HG03095 (cell line): ENCODE results near the gene PHYKPL.

Experiments used
- ATAC-seq: cut with Tn5 transposase; IDR thresholded peaks from one replicate; pipeline ENCODE4 v1.9.1; 2021; ENCODE audit warnings: moderate library complexity; ENCODE audit not compliant: unreplicated experiment

The PHYKPL gene

DNA sequence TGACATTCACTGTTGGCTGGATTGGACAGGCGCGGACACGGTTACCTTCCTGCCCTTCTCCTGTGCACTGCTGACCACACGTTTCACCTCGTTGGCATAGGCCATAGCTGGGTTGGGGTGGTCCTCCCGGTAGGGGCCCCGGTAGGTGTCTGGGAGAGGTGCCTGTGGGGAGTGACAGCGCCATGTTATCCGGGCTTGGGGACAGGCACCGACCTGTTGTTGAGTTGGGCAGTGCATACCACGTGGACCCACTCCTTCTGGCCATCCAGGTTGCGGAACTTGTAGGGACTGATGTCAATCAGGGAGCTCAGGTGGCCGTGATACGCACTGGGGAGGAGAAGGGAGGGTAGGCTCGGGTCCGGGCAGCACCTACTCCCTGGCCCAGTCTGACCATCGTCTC, 8.2 kb downstream of the PHYKPL start:
- no peak for ATAC-seq

DNA sequence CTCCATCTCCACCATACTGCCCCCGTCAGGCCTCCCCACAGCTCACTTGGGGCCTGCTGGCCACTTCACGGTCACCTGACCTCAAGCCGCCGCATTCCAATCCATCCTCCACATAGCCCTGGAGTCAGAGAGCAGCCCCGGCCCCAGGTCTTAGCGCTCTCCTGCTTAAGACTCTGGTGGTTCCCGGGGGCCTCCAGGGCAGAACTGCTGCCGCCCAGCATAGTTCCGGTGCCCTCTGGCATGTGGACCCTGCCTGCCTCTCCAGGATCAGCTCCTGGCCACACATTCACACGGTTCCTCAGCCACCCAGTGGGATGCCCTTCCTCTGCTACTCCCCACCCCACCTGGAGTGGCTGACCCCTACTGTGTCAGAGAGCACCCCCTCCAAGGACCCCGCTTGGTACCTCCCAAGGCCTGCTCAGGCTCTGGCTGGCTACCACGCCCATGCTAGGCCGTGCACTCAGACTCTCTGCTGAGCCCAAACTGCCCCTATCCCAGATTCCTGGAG, 8.7 kb downstream of the PHYKPL start:
- ATAC-seq: no peak

DNA sequence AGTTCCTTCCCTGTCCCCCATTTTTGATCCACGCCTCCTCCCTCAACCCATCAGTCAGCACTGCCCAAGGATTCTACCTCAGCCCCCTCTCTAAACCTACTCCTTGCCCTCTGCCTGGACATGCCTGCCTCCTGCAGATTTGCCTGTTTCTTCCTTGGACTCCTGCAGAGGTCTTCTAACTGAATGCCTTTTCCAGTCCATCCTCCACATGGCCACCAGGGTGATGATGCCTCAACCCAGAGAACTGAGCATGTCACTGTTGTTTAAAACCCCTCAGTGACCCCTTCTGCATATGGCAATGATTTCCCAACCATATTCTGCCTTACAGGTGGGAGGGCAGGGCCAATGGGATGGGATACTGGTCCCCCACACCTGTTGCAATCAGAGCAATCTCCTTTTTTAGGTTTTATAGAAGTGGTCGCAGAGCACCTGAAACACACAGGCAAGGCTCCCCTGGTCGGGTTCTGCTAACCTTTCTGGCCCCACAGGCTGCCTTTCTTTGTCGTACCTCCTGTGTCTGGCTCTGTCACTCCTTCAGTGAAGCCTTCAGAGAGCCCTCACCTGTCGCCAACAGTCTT, 9.3 kb downstream of the PHYKPL start:
- no peak for ATAC-seq

DNA sequence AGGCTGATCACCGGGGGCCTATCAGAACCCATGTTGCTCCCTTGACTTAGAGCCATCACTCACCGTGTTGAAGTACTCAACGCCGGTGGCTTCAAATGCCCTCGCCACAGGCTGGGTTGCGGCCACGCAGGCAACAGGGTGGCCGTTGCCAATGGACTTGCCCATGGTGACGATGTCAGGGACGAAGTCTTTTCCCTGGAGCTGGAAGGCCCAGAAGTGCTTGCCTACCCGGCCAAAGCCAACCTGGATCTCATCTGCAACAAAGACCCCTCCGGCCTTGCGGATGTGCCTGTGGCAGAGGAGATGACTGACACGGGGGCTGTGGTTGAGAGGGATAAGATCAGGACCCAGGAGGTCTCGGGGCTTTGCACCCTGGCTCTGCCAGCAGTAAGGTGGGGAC, 10.3 kb downstream of the PHYKPL start:
- ATAC-seq: no peak

DNA sequence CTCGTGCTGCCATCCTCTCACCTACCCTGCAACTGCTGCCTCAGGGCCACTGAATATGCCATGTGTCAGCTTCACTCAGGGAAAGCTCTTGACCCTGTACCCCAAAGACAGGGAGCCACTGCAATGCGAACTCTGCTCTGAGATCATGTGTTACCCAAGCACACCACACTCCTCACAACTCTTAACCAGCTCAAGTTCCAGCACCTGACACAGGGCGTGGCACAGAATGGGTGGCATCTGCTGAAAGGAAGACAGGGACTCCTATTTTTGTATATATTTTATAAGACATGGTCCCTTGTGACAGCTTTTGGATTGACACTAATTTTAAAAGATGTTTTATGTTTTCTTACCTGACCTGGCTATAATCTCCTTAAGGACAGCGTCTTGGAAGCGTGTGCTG, 10.7 kb downstream of the PHYKPL start:
- ATAC-seq: no peak

DNA sequence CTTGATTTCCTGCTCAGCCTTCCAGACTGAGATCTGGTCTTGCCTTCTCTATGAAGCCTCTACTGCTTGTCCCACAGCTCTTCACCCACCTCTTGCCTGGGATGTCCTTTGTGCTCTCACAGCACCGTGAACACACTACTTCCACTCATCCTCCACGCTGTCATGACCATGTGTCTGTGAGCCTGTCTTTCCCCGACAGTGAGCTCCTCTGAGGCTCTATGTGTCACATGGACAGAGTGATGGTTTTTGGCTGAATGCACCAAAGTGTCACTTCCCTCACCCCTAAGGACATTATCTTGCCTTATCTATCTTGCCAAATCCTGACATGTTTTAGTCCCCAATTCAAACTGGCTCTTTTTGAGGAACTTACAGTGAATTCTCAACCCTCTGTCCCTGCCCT, 11.3 kb downstream of the PHYKPL start:
- no peak for ATAC-seq

DNA sequence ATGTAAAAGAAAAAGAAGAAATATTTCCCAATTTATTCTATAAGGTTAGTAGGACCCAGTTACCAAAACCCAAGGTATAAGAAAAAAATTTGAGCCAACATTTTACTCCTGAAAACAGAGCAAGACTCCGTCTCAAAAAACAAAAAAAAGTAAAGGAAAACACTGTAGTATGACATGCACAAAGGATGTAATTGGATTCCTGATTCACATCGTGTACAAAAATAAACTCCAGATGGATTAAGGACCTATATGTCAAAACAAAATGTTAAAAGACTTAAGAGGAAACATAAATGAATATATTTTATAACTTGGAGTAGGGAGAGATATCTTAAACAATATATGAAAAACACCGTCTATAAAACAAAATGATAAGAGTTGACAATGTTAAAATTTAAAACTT, 13.8 kb downstream of the PHYKPL start:
- no peak for ATAC-seq

DNA sequence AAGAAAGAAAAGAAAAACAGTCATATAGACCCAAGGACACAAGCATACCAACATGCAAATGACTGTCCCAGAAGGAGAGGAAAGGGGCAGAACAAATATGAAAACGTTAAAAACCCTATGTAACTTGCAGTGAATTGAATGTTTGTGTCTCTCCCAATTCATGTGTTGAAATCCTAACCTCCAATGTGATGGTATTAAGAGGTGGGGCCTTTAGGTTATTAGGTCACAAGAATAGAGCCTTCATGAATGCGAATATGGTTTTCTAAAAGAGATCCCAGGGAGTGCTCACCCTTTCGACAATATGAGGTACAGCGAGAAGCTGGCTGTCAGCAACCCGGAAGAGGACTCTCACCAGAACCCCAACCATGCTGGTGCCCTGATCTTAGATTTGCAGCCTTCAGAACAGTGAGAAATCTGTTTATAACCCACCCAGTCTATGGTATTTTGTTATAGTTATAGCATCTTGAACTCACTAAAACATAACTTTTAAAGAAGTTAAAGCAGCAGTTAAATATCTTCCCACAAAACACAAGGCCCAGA, 14.3 kb downstream of the PHYKPL start:
- ATAC-seq: no peak

DNA sequence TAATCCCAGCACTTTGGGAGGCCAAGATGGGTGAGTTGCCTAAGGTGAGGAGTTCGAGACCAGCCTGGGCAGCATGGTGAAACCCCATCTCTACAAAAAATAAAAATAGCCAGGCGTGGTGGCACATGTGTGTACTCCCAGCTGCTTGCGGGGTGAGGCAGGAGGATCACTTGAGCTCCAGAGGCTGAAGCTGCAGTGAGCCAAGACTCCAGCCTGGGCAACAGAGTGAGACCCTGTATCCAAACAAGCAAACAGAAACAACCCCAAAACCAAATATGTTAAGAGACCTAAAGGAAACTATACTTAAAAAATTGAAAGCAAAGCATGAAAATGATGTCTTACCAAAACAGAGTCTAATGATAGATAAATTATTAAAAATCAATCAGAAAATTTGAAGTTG, 15.8 kb downstream of the PHYKPL start:
- no peak for ATAC-seq

DNA sequence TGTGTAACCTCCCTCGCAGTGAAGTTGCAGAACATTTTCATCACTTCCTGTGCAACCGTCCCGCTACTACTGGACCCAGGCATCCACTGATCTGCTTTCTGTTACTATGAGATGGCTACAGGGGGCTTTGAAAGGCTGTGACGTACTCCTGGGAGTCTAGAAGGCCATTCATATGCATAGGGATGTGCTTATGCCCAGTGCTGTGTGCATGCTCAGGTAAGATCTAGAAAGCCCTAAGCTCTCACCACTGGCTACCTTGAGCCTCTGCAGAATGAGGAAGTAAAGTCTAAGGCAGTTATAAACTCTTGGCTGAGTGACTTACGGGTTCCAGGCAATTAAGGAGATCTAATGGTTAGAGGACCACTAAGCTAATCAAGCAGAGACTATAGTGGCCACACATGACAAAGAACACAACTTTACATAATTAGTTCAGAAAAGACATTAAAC, 16.5 kb downstream of the PHYKPL start:
- ATAC-seq: no peak

DNA sequence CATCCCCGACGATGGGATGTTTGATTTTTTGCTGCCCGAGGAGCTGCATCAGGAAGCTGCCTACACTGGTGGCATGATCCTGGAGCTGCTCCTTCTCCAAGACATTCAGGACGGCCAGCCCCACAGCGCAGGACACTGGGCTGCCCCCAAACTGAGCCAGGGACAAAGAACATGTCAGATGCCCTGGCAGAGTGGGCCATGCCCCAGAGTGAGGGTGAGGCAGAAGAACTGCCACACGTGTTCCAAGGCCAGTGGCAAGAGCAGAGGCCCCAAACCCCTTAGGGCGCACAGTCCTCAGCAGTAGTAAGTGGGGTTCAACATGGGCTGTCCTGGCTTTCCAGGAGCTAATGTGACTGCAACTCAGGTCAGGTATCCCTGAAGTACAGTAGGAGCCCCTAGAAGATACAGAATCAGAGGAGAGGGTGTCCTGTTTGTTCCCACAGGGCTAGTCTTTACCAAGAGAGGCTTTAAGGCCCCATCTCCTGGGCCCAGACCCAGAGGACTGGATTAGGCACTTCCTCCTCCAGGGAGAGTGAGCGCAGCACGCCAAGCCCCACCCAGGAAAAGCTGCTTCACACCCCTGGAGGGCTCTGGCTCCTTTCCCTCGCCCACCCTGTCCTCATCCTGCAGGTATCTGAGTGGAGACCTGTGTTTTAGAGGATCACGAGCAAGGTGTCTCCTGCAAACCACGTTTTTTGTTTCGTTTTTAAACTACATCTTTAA, 17.2 kb downstream of the PHYKPL start:
- no peak for ATAC-seq

DNA sequence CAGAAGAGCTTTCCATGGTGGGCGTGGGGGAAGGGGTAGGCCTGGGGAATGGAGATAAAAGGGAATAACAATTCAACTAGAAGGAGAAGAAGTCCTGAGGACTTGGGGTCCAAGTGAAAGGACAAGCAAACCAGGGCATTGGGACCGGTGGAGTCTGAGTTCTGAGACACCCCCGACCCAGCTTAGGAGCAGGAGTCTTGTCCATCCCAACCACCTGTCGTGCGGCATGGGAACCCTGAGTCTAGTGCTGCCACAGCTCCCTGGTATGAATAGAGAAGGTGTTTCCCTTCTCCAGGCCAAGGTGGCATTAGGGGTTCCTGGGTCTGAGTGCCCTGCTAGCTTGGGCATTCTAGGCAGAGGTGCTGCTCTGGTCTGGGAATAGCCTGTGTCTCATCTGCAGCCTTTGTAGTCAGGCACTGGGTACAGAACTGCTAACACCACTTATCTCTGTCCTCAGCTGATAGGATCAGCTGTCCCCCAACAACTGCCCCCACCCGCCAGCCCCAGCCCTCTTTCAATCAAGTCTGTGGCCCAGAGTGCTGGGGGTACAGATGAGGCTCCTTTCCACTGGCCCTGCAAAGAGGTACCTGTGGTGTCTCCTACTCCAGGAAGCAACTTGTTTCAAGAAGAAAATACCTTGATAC, 18.3 kb downstream of the PHYKPL start:
- ATAC-seq: no peak

DNA sequence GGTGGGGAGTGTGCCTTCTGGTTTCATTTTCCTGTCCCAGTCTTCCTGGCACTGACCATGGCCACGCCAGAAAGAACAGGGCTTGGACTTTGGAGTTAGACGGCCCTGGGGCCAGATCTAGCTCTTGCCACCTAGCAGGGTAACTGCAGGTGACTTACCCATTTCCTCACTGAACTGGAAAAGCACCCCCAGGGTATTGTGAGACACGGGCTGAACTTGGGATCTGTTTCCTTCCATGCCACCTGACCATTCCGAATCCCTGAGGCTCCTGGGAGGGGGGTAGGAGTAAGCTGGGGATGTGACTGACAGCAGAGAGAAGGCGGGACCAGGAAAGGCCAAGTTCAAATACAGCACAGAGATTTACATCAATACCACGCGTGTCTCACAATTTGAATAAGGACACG, 18.9 kb downstream of the PHYKPL start:
- ATAC-seq: no peak

DNA sequence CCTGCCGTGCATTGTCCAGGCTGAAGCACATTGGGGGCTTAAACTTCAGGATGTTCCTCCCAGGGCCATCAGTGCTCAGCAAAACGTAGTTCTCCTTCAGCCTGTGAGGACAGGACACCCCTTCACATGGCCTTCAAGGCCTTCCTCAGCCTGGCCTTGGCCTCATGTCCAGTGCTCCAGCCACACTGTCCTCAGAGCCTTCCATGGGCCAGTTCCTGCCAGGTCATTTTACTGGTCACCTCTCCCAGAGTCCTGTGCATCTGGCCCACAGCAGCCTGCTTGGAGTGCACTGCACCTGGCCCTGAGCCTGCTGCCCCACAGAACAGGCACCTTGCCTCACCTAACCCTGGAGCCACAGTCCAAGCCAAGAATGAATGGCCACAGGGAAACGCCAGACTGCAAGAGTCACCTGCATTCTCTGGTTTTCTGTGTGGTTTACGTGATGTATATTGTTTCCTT, 19.6 kb downstream of the PHYKPL start:
- no peak for ATAC-seq

DNA sequence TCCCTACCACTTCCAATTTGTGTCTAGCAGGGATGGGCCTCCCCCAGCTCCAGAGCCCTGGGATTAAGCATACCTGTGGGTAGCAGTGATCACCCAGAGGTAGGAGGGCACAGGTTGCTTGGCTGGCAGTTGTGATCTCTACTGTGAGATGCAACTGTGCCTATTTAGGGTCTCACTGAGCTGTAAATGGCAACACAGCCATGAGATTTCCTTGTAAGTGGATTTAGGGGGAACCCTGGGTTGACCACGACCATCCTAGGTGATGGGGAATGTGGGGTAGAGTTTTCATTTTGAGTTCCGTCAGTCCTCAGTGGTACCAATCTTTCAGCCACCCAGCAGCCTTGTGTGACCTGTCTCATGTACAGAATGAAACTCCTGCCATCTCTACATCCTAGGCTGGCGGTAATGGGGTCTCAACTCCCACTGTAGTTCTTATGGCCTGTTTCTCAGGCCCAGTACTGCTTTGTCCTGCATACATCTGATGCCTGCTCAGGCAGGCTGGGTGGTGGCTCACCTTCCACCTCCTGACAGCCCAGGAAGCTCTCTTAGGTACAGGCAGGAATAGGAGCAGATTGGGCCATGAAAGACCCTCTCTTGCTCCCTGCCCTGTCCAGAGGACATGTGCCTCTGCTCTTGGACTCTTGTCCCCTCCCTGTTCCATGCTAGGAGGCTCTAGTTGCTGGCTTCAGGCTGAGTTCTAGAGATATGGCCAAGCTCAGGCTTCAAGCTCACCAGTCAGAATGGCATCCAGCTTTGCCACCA, 20.2 kb downstream of the PHYKPL start:
- ATAC-seq: no peak

DNA sequence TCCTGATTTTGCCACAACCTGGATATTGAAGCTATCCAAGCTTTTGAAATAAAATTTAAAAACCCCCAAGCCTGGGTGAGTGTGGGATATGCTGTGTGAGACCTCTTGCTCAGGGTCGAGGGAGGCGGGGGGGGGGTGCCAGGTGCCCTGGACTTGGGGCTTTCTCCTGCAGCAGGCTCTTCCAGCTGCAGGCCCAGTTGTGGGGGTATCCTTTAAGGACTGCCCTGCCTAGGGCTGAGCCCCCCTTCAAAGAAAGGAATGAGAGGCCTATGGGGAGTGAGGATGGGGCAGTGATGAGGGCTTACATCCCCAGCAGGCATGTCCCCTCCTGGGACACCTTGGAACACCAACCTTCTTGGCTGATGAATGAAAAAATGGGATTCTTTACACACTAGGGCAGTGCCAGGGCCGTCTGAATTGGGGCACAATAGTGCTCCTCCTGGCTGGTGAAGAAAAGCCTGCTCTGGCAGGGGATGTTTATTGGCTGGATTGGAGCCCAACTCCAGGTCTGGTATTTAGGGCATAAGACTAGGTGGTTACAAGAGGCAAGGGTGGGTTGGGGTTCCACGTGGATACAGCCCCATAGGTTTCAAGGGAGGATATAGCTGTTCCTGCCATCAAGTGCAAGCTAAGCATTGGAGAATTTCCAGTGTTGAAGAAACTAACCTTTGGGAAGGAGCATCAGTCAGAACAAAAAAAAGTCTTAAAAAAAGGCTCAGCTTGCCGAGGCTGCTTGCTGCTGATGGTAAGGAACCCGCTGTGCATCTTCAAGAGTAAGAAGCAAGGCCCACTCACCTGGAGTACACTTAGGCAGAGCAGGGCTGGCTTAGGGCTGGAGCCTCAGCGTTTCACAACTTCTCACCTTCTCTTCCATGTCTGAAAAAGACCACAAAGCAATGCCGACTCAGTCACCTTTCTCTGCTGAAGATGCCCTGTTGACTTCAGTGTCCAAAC, 21.2 kb downstream of the PHYKPL start:
- no peak for ATAC-seq

DNA sequence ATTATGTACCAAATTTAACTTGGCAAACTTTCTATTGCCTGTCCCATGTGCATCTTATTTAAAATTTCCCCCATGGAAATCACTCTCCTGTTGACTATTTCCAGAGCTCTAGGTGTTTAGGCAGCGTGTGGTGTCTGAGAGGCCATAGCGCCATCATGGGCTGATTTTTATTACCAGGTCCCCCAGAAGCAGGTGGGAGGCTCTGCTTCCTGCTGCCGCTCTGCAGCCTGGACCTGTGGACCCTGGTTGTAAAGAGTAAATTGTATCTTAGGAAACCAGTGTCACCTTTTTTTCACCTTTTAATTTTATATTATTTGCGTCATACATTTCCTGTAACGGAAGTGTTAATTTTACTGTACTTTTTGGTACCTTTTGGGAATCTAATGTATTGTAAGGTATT, 21.9 kb downstream of the PHYKPL start:
- no peak for ATAC-seq

DNA sequence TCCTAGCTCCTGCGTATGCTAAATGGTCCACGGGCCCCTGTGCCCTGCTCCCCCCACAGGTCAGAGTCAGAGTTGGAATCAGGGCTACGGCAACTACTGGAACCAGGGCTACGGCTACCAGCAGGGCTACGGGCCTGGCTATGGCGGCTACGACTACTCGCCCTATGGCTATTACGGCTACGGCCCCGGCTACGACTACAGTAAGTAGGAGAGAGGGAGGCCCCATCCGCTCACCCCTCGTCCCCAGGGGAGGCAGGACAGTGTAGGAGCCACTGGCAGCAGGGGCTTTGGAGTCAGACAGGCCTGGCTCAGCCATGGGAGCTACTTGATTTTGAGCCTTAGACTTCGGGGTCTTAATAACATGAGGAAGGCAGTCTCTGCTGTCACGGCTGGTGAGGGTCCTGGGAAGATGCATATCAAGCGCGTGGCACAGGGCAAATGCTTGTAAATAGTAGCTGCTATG, 22.5 kb downstream of the PHYKPL start:
- no peak for ATAC-seq

DNA sequence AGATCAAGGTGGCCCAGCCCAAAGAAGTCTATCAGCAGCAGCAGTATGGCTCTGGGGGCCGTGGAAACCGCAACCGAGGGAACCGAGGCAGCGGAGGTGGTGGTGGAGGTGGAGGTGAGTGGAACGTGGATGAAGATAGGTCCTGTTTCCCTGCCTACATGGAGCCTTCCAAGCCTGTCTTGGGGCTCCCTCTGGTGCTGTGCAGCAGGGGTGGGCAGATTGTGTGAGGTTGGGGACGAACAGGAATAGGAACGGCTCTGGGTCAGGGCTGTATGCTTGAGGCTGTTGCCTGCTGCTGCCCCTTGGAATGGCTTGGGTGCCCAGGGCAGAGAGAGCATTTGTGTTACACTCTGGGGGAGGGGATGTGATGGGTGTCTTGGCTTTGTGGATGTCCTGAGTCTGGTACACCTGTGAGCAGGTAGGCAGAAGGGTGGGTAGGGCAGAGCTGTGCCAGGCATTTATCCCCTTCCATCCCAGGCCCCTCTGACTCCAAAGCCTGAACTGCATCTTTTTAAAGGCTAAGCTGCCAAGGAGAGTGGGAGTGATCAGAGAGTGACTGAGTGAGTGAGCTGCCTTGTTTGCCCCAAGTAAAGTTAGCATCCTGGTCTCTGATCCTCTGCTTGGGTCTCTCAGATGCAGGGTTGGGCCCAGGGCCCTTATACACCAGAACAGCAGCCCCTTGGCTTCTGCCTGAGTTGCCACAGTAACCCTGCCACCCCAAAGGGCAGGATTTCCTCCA, 23.1 kb downstream of the PHYKPL start:
- no peak for ATAC-seq
